A673 (cell line): ENCODE measurements around the gene PALMD.

Experiments
- EZH2 ChIP-seq: fragments of 200-600 bp; sonication (generic); IDR thresholded peaks from 2 replicates; pipeline ENCODE4 v1.6.1; 2017; ENCODE audit warnings: borderline replicate concordance, low read depth, mild to moderate bottlenecking, mixed read lengths, antibody characterized with exemption, low read length; ENCODE audit not compliant: poor library complexity, severe bottlenecking
- TF ChIP-seq, protein P1 (sequence below): fragments of 300-800, 200-600 bp; sonication (generic); conservative IDR thresholded peaks from 2 replicates; pipeline ENCODE4 v1.5.1; 2017; ENCODE audit warnings: low read depth, mild to moderate bottlenecking, antibody characterized with exemption, low read length, moderate library complexity, mixed read lengths

- TF ChIP-seq, protein P1, sequence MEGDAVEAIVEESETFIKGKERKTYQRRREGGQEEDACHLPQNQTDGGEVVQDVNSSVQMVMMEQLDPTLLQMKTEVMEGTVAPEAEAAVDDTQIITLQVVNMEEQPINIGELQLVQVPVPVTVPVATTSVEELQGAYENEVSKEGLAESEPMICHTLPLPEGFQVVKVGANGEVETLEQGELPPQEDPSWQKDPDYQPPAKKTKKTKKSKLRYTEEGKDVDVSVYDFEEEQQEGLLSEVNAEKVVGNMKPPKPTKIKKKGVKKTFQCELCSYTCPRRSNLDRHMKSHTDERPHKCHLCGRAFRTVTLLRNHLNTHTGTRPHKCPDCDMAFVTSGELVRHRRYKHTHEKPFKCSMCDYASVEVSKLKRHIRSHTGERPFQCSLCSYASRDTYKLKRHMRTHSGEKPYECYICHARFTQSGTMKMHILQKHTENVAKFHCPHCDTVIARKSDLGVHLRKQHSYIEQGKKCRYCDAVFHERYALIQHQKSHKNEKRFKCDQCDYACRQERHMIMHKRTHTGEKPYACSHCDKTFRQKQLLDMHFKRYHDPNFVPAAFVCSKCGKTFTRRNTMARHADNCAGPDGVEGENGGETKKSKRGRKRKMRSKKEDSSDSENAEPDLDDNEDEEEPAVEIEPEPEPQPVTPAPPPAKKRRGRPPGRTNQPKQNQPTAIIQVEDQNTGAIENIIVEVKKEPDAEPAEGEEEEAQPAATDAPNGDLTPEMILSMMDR, result no peak
- TF ChIP-seq EZH2, result no peak
Measured at GRCh38 chr1:99634971-99635624, 10.8 kb upstream of the PALMD start.
